ENCODE measurements around the gene ZNF491. TPM values are rescaled to one million over a fixed set of nuclear protein-coding genes. Genes with fewer than 3 reads are reported as not detected.
A peak's percentile ranks its signal among the peaks of the same experiment; 100 is the strongest.

The ZNF491 gene
- total and polyA plus RNA-seq, 9 of the 15 experiments (the other 6 are each of a cell fraction or from before 2014, with no cell fraction given), result 0.19 to 0.95 (median 0.39) TPM; not detected in 1

DNA sequence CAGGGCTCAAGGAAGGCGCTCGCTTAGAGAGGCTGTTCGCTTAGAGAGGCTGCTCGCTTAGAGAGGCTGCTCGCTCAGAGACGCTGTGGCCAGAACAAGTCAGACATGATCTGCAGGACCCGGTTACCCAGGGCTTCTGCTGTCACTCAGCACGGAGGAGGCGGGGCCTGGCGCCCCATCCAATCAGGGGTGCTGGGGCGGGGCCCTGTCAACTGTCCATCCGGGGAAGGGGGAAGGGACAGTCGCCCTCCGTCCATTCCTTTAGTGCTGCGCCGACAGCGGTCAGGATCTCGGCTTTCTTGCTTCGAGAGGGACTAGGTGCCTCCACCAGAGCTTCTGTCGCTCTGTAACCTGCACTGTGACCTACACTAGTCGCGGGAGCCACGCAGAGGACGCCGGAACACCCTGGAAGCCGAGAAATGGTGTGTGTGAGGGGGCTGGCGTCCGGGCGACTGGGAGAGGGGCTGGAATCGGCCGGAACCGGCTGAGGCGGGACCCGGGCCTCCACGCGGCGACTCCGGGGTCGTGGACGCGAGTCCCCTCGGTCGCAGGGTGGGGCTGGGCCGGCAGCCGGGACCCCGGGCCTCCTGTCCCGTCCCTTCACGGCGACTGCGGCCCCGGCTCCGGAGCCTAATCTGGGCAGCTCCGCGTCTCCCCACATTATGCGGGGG is 15.8 kb downstream of the ZNF491 start, which contains the start of gene ZNF440 (continued):
- TF ChIP-seq KDM2B (CRISPR knock-in tag; IDR thresholded peaks at IDR 0.05), result no peak
- TF ChIP-seq, protein P1, sequence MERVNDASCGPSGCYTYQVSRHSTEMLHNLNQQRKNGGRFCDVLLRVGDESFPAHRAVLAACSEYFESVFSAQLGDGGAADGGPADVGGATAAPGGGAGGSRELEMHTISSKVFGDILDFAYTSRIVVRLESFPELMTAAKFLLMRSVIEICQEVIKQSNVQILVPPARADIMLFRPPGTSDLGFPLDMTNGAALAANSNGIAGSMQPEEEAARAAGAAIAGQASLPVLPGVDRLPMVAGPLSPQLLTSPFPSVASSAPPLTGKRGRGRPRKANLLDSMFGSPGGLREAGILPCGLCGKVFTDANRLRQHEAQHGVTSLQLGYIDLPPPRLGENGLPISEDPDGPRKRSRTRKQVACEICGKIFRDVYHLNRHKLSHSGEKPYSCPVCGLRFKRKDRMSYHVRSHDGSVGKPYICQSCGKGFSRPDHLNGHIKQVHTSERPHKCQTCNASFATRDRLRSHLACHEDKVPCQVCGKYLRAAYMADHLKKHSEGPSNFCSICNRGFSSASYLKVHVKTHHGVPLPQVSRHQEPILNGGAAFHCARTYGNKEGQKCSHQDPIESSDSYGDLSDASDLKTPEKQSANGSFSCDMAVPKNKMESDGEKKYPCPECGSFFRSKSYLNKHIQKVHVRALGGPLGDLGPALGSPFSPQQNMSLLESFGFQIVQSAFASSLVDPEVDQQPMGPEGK (CRISPR knock-in tag; IDR thresholded peaks at IDR 0.05; ENCODE audit: borderline replicate concordance), result no peak
- TF ChIP-seq TRIM24 (IDR thresholded peaks at IDR 0.05), result peak in 1 of 2 experiments; percentile 19; a peak in 1 of 4 replicates
- no peak for TF ChIP-seq ZNF639 (CRISPR knock-in tag; conservative IDR thresholded peaks at IDR 0.05 in 1 of 2, IDR thresholded peaks at IDR 0.05 in 1 of 2)
- TF ChIP-seq TSC22D4 (tag; IDR thresholded peaks at IDR 0.05), result no peak
- no peak for TF ChIP-seq DACH1 (IDR thresholded peaks at IDR 0.05; ENCODE audit: partially characterized antibody)
- TF ChIP-seq ARID3A (IDR thresholded peaks at IDR 0.05; ENCODE audit: borderline replicate concordance, low read depth, low read length), result no peak
- no peak for TF ChIP-seq U2AF2 (optimal IDR thresholded peaks at IDR 0.05; ENCODE audit: low read depth, low read length)
- no peak for TF ChIP-seq PTTG1 (tag; IDR thresholded peaks at IDR 0.05; ENCODE audit: low read depth)
- TF ChIP-seq ATF3 (IDR thresholded peaks at IDR 0.05), result no peak
- no peak for TF ChIP-seq ATF3 (CRISPR knock-in tag; conservative IDR thresholded peaks at IDR 0.05)
- no peak for TF ChIP-seq FOXM1 (IDR thresholded peaks at IDR 0.05; ENCODE audit: low read depth)
- no peak for TF ChIP-seq FOXM1 (CRISPR knock-in tag; IDR thresholded peaks at IDR 0.05; ENCODE audit: low read depth)
- TF ChIP-seq SLC30A9 (CRISPR knock-in tag; IDR thresholded peaks at IDR 0.05), result no peak
- TF ChIP-seq ZC3H4 (CRISPR knock-in tag; IDR thresholded peaks at IDR 0.05; ENCODE audit: borderline replicate concordance), result no peak
- no peak for TF ChIP-seq ZNF121 (CRISPR knock-in tag; conservative IDR thresholded peaks at IDR 0.05)
- no peak for TF ChIP-seq HCFC1 (IDR thresholded peaks at IDR 0.05; ENCODE audit: low read depth, low read length)
- no peak for TF ChIP-seq C11orf30 (IDR thresholded peaks at IDR 0.05; ENCODE audit: low read depth)
- TF ChIP-seq ZNF347 (CRISPR knock-in tag; IDR thresholded peaks at IDR 0.05; ENCODE audit: low read depth), result no peak
- TF ChIP-seq XRCC4 (IDR thresholded peaks at IDR 0.05; ENCODE audit: extremely low read depth, insufficient read depth, insufficient read length), result no peak
- peak; percentile 61 for TF ChIP-seq EP400 (IDR thresholded peaks at IDR 0.05)
- TF ChIP-seq ILF3 (IDR thresholded peaks at IDR 0.05; ENCODE audit: borderline replicate concordance), result no peak
- TF ChIP-seq CREBBP (IDR thresholded peaks at IDR 0.05; ENCODE audit: low read depth, low read length), result no peak
- TF ChIP-seq HNRNPK (IDR thresholded peaks at IDR 0.05; ENCODE audit: low read depth, low read length, poor library complexity, severe bottlenecking), result no peak

All from K562 (cell line).